HL-60 (cell line): ENCODE data around the gene SLC35E3.

Experiments
- DNase-seq, 2 experiments: peaks; one replicate each; pipeline ENCODE4 v3.0.0-alpha.2; 2010 to 2020; ENCODE audit warnings: low read depth in 1 of 2, low spot score in 1 of 2
- H3K27ac ChIP-seq: fragments of 250-450 bp; sonication (Bioruptor Pico); replicated peaks from 2 replicates; pipeline ENCODE4 v1.5.1; 2020; ENCODE audit warnings: mild to moderate bottlenecking, moderate library complexity
- H3K27me3 ChIP-seq: fragments of 250-450 bp; sonication (Bioruptor Pico); 2 replicates; pipeline ENCODE4 v1.5.1; 2021; ENCODE audit warnings: mild to moderate bottlenecking, moderate library complexity; ENCODE audit not compliant: insufficient read depth, poor library complexity, severe bottlenecking
- H3K4me3 ChIP-seq: replicated peaks from 2 replicates; pipeline ENCODE4 v1.5.1; 2011; ENCODE audit warnings: mild to moderate bottlenecking, control low read depth, low read length; ENCODE audit not compliant: insufficient read depth
- GABPA ChIP-seq: IDR thresholded peaks from 2 replicates; pipeline ENCODE4 v1.6.1; 2012; ENCODE audit warnings: low read depth
- POLR2AphosphoS5 ChIP-seq: IDR thresholded peaks from 2 replicates; pipeline ENCODE4 v1.6.1; 2012; ENCODE audit warnings: low read depth
- SPI1 ChIP-seq: IDR thresholded peaks from 2 replicates; pipeline ENCODE4 v1.6.1; 2012; ENCODE audit warnings: low read depth, mild to moderate bottlenecking, borderline replicate concordance
- TF ChIP-seq, protein P1 (sequence below): IDR thresholded peaks from one replicate; pipeline ENCODE4 v1.5.1; 2011; ENCODE audit warnings: low read length, control low read depth, inconsistent platforms; ENCODE audit not compliant: insufficient read depth
- TF ChIP-seq, protein P2 (sequence below): IDR thresholded peaks from 2 replicates; pipeline ENCODE4 v1.6.1; 2012; ENCODE audit warnings: low read depth; ENCODE audit not compliant: insufficient replicate concordance

SLC35E3 gene

DNA sequence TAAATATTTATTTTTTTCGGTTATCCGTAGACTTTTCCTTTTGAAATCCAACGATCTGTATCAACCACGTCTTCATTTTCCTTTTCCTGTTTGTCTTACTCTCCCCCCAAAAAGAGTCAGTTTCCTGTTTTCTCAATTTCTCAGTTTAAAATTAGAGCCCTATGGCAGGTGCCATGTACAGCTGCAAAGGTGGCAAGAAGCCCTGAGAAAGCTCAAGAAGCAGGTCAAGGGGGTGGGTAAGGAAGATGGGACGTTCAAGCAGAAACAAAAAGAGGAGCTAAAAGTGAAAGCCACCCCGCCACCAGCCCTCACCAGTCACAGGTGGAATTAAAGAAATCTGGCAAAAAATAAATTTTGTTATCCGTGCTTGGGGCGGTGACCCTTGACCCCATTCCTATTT lies 26.7 kb downstream of the SLC35E3 start:
- no peak for TF ChIP-seq GABPA
- TF ChIP-seq POLR2AphosphoS5: no peak
- TF ChIP-seq, protein P1, sequence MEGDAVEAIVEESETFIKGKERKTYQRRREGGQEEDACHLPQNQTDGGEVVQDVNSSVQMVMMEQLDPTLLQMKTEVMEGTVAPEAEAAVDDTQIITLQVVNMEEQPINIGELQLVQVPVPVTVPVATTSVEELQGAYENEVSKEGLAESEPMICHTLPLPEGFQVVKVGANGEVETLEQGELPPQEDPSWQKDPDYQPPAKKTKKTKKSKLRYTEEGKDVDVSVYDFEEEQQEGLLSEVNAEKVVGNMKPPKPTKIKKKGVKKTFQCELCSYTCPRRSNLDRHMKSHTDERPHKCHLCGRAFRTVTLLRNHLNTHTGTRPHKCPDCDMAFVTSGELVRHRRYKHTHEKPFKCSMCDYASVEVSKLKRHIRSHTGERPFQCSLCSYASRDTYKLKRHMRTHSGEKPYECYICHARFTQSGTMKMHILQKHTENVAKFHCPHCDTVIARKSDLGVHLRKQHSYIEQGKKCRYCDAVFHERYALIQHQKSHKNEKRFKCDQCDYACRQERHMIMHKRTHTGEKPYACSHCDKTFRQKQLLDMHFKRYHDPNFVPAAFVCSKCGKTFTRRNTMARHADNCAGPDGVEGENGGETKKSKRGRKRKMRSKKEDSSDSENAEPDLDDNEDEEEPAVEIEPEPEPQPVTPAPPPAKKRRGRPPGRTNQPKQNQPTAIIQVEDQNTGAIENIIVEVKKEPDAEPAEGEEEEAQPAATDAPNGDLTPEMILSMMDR: no peak
- TF ChIP-seq, protein P2, sequence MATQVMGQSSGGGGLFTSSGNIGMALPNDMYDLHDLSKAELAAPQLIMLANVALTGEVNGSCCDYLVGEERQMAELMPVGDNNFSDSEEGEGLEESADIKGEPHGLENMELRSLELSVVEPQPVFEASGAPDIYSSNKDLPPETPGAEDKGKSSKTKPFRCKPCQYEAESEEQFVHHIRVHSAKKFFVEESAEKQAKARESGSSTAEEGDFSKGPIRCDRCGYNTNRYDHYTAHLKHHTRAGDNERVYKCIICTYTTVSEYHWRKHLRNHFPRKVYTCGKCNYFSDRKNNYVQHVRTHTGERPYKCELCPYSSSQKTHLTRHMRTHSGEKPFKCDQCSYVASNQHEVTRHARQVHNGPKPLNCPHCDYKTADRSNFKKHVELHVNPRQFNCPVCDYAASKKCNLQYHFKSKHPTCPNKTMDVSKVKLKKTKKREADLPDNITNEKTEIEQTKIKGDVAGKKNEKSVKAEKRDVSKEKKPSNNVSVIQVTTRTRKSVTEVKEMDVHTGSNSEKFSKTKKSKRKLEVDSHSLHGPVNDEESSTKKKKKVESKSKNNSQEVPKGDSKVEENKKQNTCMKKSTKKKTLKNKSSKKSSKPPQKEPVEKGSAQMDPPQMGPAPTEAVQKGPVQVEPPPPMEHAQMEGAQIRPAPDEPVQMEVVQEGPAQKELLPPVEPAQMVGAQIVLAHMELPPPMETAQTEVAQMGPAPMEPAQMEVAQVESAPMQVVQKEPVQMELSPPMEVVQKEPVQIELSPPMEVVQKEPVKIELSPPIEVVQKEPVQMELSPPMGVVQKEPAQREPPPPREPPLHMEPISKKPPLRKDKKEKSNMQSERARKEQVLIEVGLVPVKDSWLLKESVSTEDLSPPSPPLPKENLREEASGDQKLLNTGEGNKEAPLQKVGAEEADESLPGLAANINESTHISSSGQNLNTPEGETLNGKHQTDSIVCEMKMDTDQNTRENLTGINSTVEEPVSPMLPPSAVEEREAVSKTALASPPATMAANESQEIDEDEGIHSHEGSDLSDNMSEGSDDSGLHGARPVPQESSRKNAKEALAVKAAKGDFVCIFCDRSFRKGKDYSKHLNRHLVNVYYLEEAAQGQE: no peak
- TF ChIP-seq SPI1: no peak
- Histone ChIP-seq H3K4me3 (no peak overlapping the region), H3K27ac (no peak overlapping the region), H3K27me3 (no peaks in the 10 kb centered on the region)
- DNase-seq: no peak

DNA sequence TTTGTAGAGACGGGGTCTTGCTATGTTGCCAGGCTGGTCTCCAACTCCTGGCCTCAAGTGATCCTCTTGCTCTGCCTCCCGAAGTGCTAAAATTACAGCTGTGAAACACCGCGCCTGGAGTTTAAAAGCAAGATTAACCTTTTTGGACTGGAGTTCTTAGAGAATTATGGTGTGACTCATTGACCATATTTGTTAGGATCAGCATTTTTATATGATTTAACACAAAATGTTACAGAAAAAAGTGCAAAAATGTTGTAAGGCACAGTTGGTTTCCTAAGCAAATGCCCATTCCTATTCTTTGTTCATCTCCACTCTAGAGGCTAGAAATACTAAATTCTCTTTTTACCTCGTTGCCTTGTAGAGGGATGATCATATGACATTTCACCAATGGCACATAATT lies 27.6 kb downstream of the SLC35E3 start:
- no peak overlapping the region for H3K4me3 ChIP-seq
- no peaks in the 10 kb centered on the region for H3K27me3 ChIP-seq
- no peak overlapping the region for H3K27ac ChIP-seq
- no peak for TF ChIP-seq SPI1
- TF ChIP-seq POLR2AphosphoS5: no peak
- TF ChIP-seq, protein P1: no peak
- TF ChIP-seq, protein P2: no peak
- no peak for DNase-seq

GRCh38 chr12:68775121-68775630 lies 29.2 kb downstream of the SLC35E3 start:
- no peak for DNase-seq
- TF ChIP-seq POLR2AphosphoS5: no peak
- TF ChIP-seq SPI1: no peak
- TF ChIP-seq GABPA: no peak
- TF ChIP-seq, protein P1: no peak
- TF ChIP-seq, protein P2: no peak
- Histone ChIP-seq H3K4me3 (no peak overlapping the region), H3K27me3 (no peaks in the 10 kb centered on the region), H3K27ac (no peak overlapping the region)
